HG03469 (cell line): ENCODE data around the gene ADARB1.

Experiments
- ATAC-seq: cut with Tn5 transposase; IDR thresholded peaks from one replicate; pipeline ENCODE4 v1.9.1; 2021; ENCODE audit warnings: mild to moderate bottlenecking, moderate library complexity, moderate number of reproducible peaks; ENCODE audit not compliant: unreplicated experiment

The ADARB1 gene

GRCh38 chr21:45162809-45163208 is 88.4 kb downstream of the ADARB1 start:
- ATAC-seq: no peak

- no peak for ATAC-seq
Observed at GRCh38 chr21:45163413-45164123, 89.2 kb downstream of the ADARB1 start.

- no peak for ATAC-seq
Observed at GRCh38 chr21:45164124-45164511, 89.7 kb downstream of the ADARB1 start.

- ATAC-seq: no peak
Observed at GRCh38 chr21:45164838-45165237, 90.5 kb downstream of the ADARB1 start.

- no peak for ATAC-seq
Observed at GRCh38 chr21:45166931-45167330, 92.6 kb downstream of the ADARB1 start.

GRCh38 chr21:45167796-45168222 is 93.4 kb downstream of the ADARB1 start:
- no peak for ATAC-seq

GRCh38 chr21:45168522-45168921 is 94.1 kb downstream of the ADARB1 start:
- no peak for ATAC-seq

- ATAC-seq: no peak
Observed at GRCh38 chr21:45169001-45169400, 94.6 kb downstream of the ADARB1 start.

- no peak for ATAC-seq
Observed at GRCh38 chr21:45169682-45170081, 95.3 kb downstream of the ADARB1 start.

GRCh38 chr21:45170987-45171386 is 96.6 kb downstream of the ADARB1 start:
- no peak for ATAC-seq

GRCh38 chr21:45172420-45172819 is 98.0 kb downstream of the ADARB1 start:
- no peak for ATAC-seq

GRCh38 chr21:45175326-45176095 is 101.1 kb downstream of the ADARB1 start:
- no peak for ATAC-seq

- ATAC-seq: no peak
Observed at GRCh38 chr21:45176141-45176540, 101.8 kb downstream of the ADARB1 start.

GRCh38 chr21:45177039-45177438 is 102.7 kb downstream of the ADARB1 start:
- no peak for ATAC-seq

GRCh38 chr21:45178070-45178608 is 103.8 kb downstream of the ADARB1 start:
- ATAC-seq: no peak

GRCh38 chr21:45178971-45179370 is 104.6 kb downstream of the ADARB1 start:
- ATAC-seq: no peak

- ATAC-seq: no peak
Observed at GRCh38 chr21:45179568-45180245, 105.3 kb downstream of the ADARB1 start.

GRCh38 chr21:45180246-45180599 is 105.8 kb downstream of the ADARB1 start:
- ATAC-seq: no peak

GRCh38 chr21:45182958-45183357 is 108.6 kb downstream of the ADARB1 start:
- ATAC-seq: no peak

GRCh38 chr21:45183852-45184251 is 109.5 kb downstream of the ADARB1 start:
- no peak for ATAC-seq

GRCh38 chr21:45184869-45185268 is 110.5 kb downstream of the ADARB1 start:
- no peak for ATAC-seq

- ATAC-seq: no peak
Observed at GRCh38 chr21:45186709-45187108, 112.3 kb downstream of the ADARB1 start.
